GM10248 (cell line): ENCODE results near the gene KLF9.

ENCODE experiments used
- CTCF ChIA-PET: fragments of 300-600 bp; sonication (Branson Sonifier 250); formaldehyde crosslinking; extraction: SDS; loops from one replicate; lab custom pipeline; 2021; ENCODE audit warnings: antibody characterized with exemption; lab: Yijun Ruan, JAX
- POLR2A ChIA-PET: fragments of 350-650 bp; sonication (Branson Sonifier 250); formaldehyde crosslinking; extraction: SDS; loops from one replicate; lab custom pipeline; 2020; ENCODE audit warnings: antibody characterized with exemption; lab: Yijun Ruan, JAX
- DNase-seq: peaks from one replicate; pipeline ENCODE4 v3.0.0; 2012; ENCODE audit errors: extremely low spot score
- CTCF ChIP-seq: IDR thresholded peaks from 2 replicates; pipeline ENCODE4 v1.5.1; 2012; ENCODE audit warnings: mild to moderate bottlenecking, low read depth; ENCODE audit errors: extremely low read depth, missing control alignments, control extremely low read depth

Gene KLF9

GRCh38 chr9:70441622-70442021 is 27.2 kb upstream of the KLF9 start:
- ChIA-PET CTCF (interaction anchor here (1.6 kb wide), 1 partner anchor 161 kb away, joined by 3 read pairs; no protein-coding TSS in a partner anchor), POLR2A (no interaction called here)
- no peak for DNase-seq
- TF ChIP-seq CTCF, result no peak

- TF ChIP-seq CTCF, result no peak
- DNase-seq, result no peak
- CTCF ChIA-PET, result interaction anchor here (1.6 kb wide), 1 partner anchor 162 kb away, joined by 3 read pairs; no protein-coding TSS in a partner anchor
- POLR2A ChIA-PET, result no interaction called here
Observed at GRCh38 chr9:70439991-70440706, 25.7 kb upstream of the KLF9 start.

- ChIA-PET CTCF (no interaction called here), POLR2A (no interaction called here)
- TF ChIP-seq CTCF, result no peak
- no peak for DNase-seq
Observed at GRCh38 chr9:70438341-70438928, 24.0 kb upstream of the KLF9 start.

- no peak for TF ChIP-seq CTCF
- ChIA-PET POLR2A (no interaction called here), CTCF (interaction anchor here (1.4 to 2.2 kb wide), 2 partner anchors 10 to 14 kb away, joined by 5 read pairs; no protein-coding TSS in a partner anchor)
- no peak for DNase-seq
Observed at GRCh38 chr9:70435948-70436347, 21.5 kb upstream of the KLF9 start.

- POLR2A ChIA-PET, result no interaction called here
- CTCF ChIA-PET, result interaction anchor here (1.4 to 1.6 kb wide), 2 partner anchors 9 to 15 kb away, joined by 3 to 4 read pairs; partner anchors contain the start of gene KLF9
- TF ChIP-seq CTCF, result no peak
- no peak for DNase-seq
Observed at GRCh38 chr9:70429899-70430298, 15.4 kb upstream of the KLF9 start.

- no peak for DNase-seq
- CTCF ChIA-PET, result interaction anchor here (1.2 to 1.6 kb wide), 3 partner anchors 8 to 56 kb away, joined by 3 to 4 read pairs (median 3); partner anchors contain the start of gene KLF9
- no peak for TF ChIP-seq CTCF
- POLR2A ChIA-PET, result no interaction called here
Observed at GRCh38 chr9:70428781-70429180, 14.3 kb upstream of the KLF9 start.
